Activated CD8-positive, alpha-beta T cell treated with anti-CD3 and anti-CD28 coated beads for 36 hours (primary cell): ENCODE data around the gene INPP5D. TPM values are rescaled to one million over a fixed set of nuclear protein-coding genes. Genes with fewer than 3 reads are reported as not detected.

Experiments used
- ATAC-seq: fragments of 200-7000 bp; cut with Tn5 transposase; one replicate; pipeline ENCODE4 v1.10.0; 2021; ENCODE audit warnings: mild to moderate bottlenecking, moderate library complexity
- CTCF ChIA-PET: fragments of 350-600 bp; sonication (Branson Sonifier 250); formaldehyde crosslinking; loops from one replicate; lab custom pipeline; 2021; ENCODE audit warnings: antibody characterized with exemption; lab: Charles Lee
- POLR2A ChIA-PET: fragments of 350-600 bp; sonication (Branson Sonifier 250); formaldehyde crosslinking; loops from one replicate; lab custom pipeline; 2021; ENCODE audit warnings: antibody characterized with exemption; lab: Charles Lee
- DNase-seq: peaks from one replicate; pipeline ENCODE4 v3.0.0-alpha.2; 2020
- H3K27ac Mint-ChIP-seq: one replicate; pipeline ENCODE4 v1.8.0; 2021; ENCODE audit warnings: mild to moderate bottlenecking, mixed read lengths
- H3K27me3 Mint-ChIP-seq: one replicate; pipeline ENCODE4 v1.8.0; 2021; ENCODE audit warnings: mixed read lengths
- H3K36me3 Mint-ChIP-seq: one replicate; pipeline ENCODE4 v1.8.0; 2021; ENCODE audit warnings: low read depth, mixed read lengths
- H3K4me1 Mint-ChIP-seq: one replicate; pipeline ENCODE4 v1.8.0; 2021; ENCODE audit warnings: low read depth, mixed read lengths
- H3K4me3 Mint-ChIP-seq: one replicate; pipeline ENCODE4 v1.8.0; 2021; ENCODE audit warnings: mild to moderate bottlenecking, moderate library complexity, mixed read lengths
- H3K9me3 Mint-ChIP-seq: one replicate; pipeline ENCODE4 v1.8.0; 2021; ENCODE audit warnings: mixed read lengths
- CTCF ChIP-seq: fragments of 200-600 bp; IDR thresholded peaks from one replicate; pipeline ENCODE4 v1.8.0; 2022; ENCODE audit warnings: antibody characterized with exemption, mild to moderate bottlenecking
- intact Hi-C: fragments of 100-400 bp; cut with micrococcal nuclease; formaldehyde crosslinking; loops from one replicate; pipeline ENCODE4 v1.10.0; 2022
- total RNA-seq, 2 experiments: library from RNA; stranded (reverse); gene quantifications; one replicate each; pipeline ENCODE4 v1.2.3, GENCODE V29; 2021

The INPP5D gene
- total RNA-seq, 2 experiments from 2014 or later: 38.6 to 40.2 TPM

GRCh38 chr2:233084488-233084887 is 24.3 kb downstream of the INPP5D start:
- Mint-ChIP-seq H3K36me3 (peaks cover 51% of the 10 kb centered on the region), H3K4me1 (peaks cover 80% of the 10 kb centered on the region), H3K27me3 (no peaks in the 10 kb centered on the region), H3K4me3 (peak overlapping the region; percentile 54), H3K9me3 (no peaks in the 10 kb centered on the region), H3K27ac (peak overlapping the region; percentile 85)
- peak; percentile 78 for DNase-seq
- no peak for TF ChIP-seq CTCF
- POLR2A ChIA-PET: interaction anchor here (0.7 to 10.3 kb wide), 4 partner anchors 11 to 167 kb away, joined by 3 to 119 read pairs (median 32); partner anchors contain the start of genes ATG16L1 and INPP5D
- peak; percentile 26 for ATAC-seq
- intact Hi-C loops: loop anchor here (5.0 kb wide), 1 partner anchor 158 kb away; no protein-coding TSS in a partner anchor
- CTCF ChIA-PET: interaction anchor here (0.6 to 5.3 kb wide), 3 partner anchors 24 to 168 kb away, joined by 3 to 32 read pairs (median 24); partner anchors contain the start of gene INPP5D

- no peak overlapping the region for H3K4me3 Mint-ChIP-seq
- peak overlapping the region; percentile 89 for H3K27ac Mint-ChIP-seq
- H3K27me3 Mint-ChIP-seq: no peaks in the 10 kb centered on the region
- DNase-seq (no peak), ATAC-seq (no peak)
- peaks cover 49% of the 10 kb centered on the region for H3K36me3 Mint-ChIP-seq
- intact Hi-C loops: no loop called here
- ChIA-PET POLR2A (interaction anchor here (1.5 to 10.3 kb wide), 3 partner anchors 15 to 24 kb away, joined by 7 to 119 read pairs (median 51); partner anchors contain the start of gene INPP5D), CTCF (interaction anchor here (0.6 to 5.3 kb wide), 4 partner anchors 16 to 167 kb away, joined by 3 to 32 read pairs (median 14); partner anchors contain the start of gene INPP5D)
- H3K4me1 Mint-ChIP-seq: peaks cover 74% of the 10 kb centered on the region
- TF ChIP-seq CTCF: no peak
- no peaks in the 10 kb centered on the region for H3K9me3 Mint-ChIP-seq
These were observed 25.1 kb downstream of the INPP5D start for GRCh38 chr2:233085037-233085838.

- H3K4me3 Mint-ChIP-seq: no peak overlapping the region
- no peak for DNase-seq
- no peaks in the 10 kb centered on the region for H3K9me3 Mint-ChIP-seq
- ChIA-PET CTCF (interaction anchor here (1.4 kb wide), 1 partner anchor 15 kb away, joined by 3 read pairs; no protein-coding TSS in a partner anchor), POLR2A (interaction anchor here (0.9 to 1.5 kb wide), 2 partner anchors 20 to 25 kb away, joined by 3 to 7 read pairs; partner anchors contain the start of gene INPP5D)
- TF ChIP-seq CTCF: no peak
- H3K27me3 Mint-ChIP-seq: no peaks in the 10 kb centered on the region
- intact Hi-C loops: no loop called here
- peaks cover 47% of the 10 kb centered on the region for H3K36me3 Mint-ChIP-seq
- peaks cover 70% of the 10 kb centered on the region for H3K4me1 Mint-ChIP-seq
- ATAC-seq: no peak
- peak overlapping the region; percentile 89 for H3K27ac Mint-ChIP-seq
These were observed 25.7 kb downstream of the INPP5D start for GRCh38 chr2:233085839-233086150.

- ChIA-PET CTCF (no interaction called here), POLR2A (interaction anchor here (2.6 kb wide), 1 partner anchor 12 kb away, joined by 14 read pairs; no protein-coding TSS in a partner anchor)
- intact Hi-C loops: no loop called here
- H3K4me3 Mint-ChIP-seq: no peak overlapping the region
- H3K4me1 Mint-ChIP-seq: peaks cover 62% of the 10 kb centered on the region
- TF ChIP-seq CTCF: no peak
- no peaks in the 10 kb centered on the region for H3K27me3 Mint-ChIP-seq
- no peak overlapping the region for H3K27ac Mint-ChIP-seq
- H3K36me3 Mint-ChIP-seq: peaks cover 46% of the 10 kb centered on the region
- DNase-seq (no peak), ATAC-seq (no peak)
- no peaks in the 10 kb centered on the region for H3K9me3 Mint-ChIP-seq
These were observed 27.6 kb downstream of the INPP5D start for GRCh38 chr2:233087713-233088112.
